Nephron progenitor cell (in vitro differentiated cells): ENCODE measurements around the gene MRPL4.

ENCODE experiments used
- DNase-seq: peaks from one replicate; pipeline ENCODE4 v3.0.0; 2021
- H3K27ac Mint-ChIP-seq: 2 replicates; pipeline ENCODE4 v1.8.0; 2021; ENCODE audit warnings: mild to moderate bottlenecking, moderate library complexity, mixed read lengths
- H3K27me3 Mint-ChIP-seq: 2 replicates; pipeline ENCODE4 v1.8.0; 2021; ENCODE audit warnings: mild to moderate bottlenecking, low read depth, mixed read lengths; ENCODE audit not compliant: poor library complexity
- H3K36me3 Mint-ChIP-seq: 2 replicates; pipeline ENCODE4 v1.8.0; 2021; ENCODE audit warnings: low read depth, mixed read lengths
- H3K4me1 Mint-ChIP-seq: 2 replicates; pipeline ENCODE4 v1.8.0; 2021; ENCODE audit warnings: mixed read lengths
- H3K4me3 Mint-ChIP-seq: 2 replicates; pipeline ENCODE4 v1.8.0; 2021; ENCODE audit warnings: mild to moderate bottlenecking, moderate library complexity, mixed read lengths
- H3K9me3 Mint-ChIP-seq: 2 replicates; pipeline ENCODE4 v1.8.0; 2021; ENCODE audit warnings: mild to moderate bottlenecking, moderate library complexity, mixed read lengths
- CTCF ChIP-seq: fragments of 200-600 bp; sonication (generic); IDR thresholded peaks from 2 replicates; pipeline ENCODE4 v1.5.0; 2021; ENCODE audit warnings: antibody characterized with exemption

Gene MRPL4

GRCh38 chr19:10209315-10209714, 42.7 kb upstream of the MRPL4 start:
- H3K36me3 Mint-ChIP-seq = no peaks in the 10 kb centered on the region
- H3K9me3 Mint-ChIP-seq = peaks cover 4% of the 10 kb centered on the region
- H3K4me1 Mint-ChIP-seq = peaks cover 5% of the 10 kb centered on the region
- H3K4me3 Mint-ChIP-seq = no peak overlapping the region
- no peak for TF ChIP-seq CTCF
- no peak overlapping the region for H3K27ac Mint-ChIP-seq
- DNase-seq = no peak
- peaks cover 3% of the 10 kb centered on the region for H3K27me3 Mint-ChIP-seq

GRCh38 chr19:10211061-10211460, 41.0 kb upstream of the MRPL4 start:
- DNase-seq = no peak
- Mint-ChIP-seq H3K4me3 (no peak overlapping the region), H3K9me3 (peaks cover 4% of the 10 kb centered on the region), H3K36me3 (no peaks in the 10 kb centered on the region), H3K4me1 (no peaks in the 10 kb centered on the region), H3K27ac (no peak overlapping the region), H3K27me3 (peaks cover 3% of the 10 kb centered on the region)
- TF ChIP-seq CTCF = no peak

- no peak for DNase-seq
- peaks cover 5% of the 10 kb centered on the region for H3K27me3 Mint-ChIP-seq
- H3K36me3 Mint-ChIP-seq = no peaks in the 10 kb centered on the region
- H3K9me3 Mint-ChIP-seq = peaks cover 4% of the 10 kb centered on the region
- H3K4me1 Mint-ChIP-seq = no peaks in the 10 kb centered on the region
- no peak overlapping the region for H3K4me3 Mint-ChIP-seq
- no peak for TF ChIP-seq CTCF
- peak overlapping the region; percentile 19 for H3K27ac Mint-ChIP-seq
Observed at GRCh38 chr19:10211691-10212090, 40.3 kb upstream of the MRPL4 start.

- peaks cover 4% of the 10 kb centered on the region for H3K27me3 Mint-ChIP-seq
- H3K4me1 Mint-ChIP-seq = peaks cover 6% of the 10 kb centered on the region
- no peak overlapping the region for H3K4me3 Mint-ChIP-seq
- peaks cover 3% of the 10 kb centered on the region for H3K36me3 Mint-ChIP-seq
- H3K9me3 Mint-ChIP-seq = no peaks in the 10 kb centered on the region
- H3K27ac Mint-ChIP-seq = no peak overlapping the region
- no peak for DNase-seq
- TF ChIP-seq CTCF = no peak
Observed at GRCh38 chr19:10214784-10215183, 37.2 kb upstream of the MRPL4 start.

- peaks cover 24% of the 10 kb centered on the region for H3K4me1 Mint-ChIP-seq
- H3K4me3 Mint-ChIP-seq = no peak overlapping the region
- no peak overlapping the region for H3K27ac Mint-ChIP-seq
- H3K27me3 Mint-ChIP-seq = peaks cover 4% of the 10 kb centered on the region
- no peaks in the 10 kb centered on the region for H3K9me3 Mint-ChIP-seq
- DNase-seq = no peak
- peaks cover 4% of the 10 kb centered on the region for H3K36me3 Mint-ChIP-seq
- no peak for TF ChIP-seq CTCF
Observed at GRCh38 chr19:10217085-10217484, 34.9 kb upstream of the MRPL4 start.

- peak overlapping the region; percentile 71 for H3K27ac Mint-ChIP-seq
- peak; percentile 38 for TF ChIP-seq CTCF
- H3K4me3 Mint-ChIP-seq = no peak overlapping the region
- peaks cover 4% of the 10 kb centered on the region for H3K27me3 Mint-ChIP-seq
- H3K4me1 Mint-ChIP-seq = peaks cover 24% of the 10 kb centered on the region
- H3K9me3 Mint-ChIP-seq = no peaks in the 10 kb centered on the region
- peak; percentile 33 for DNase-seq
- H3K36me3 Mint-ChIP-seq = peaks cover 15% of the 10 kb centered on the region
Observed at GRCh38 chr19:10219678-10220077, 32.3 kb upstream of the MRPL4 start.
